ENCODE measurements around the gene ADAMTS2.

- no peak for TF ChIP-seq FOXM1 (IDR thresholded peaks at IDR 0.05; ENCODE audit: borderline replicate concordance, low read depth)
- TF ChIP-seq CREB1 (IDR thresholded peaks at IDR 0.05; ENCODE audit: low read depth), result no peak
- TF ChIP-seq EGR1 (IDR thresholded peaks at IDR 0.05), result no peak
- TF ChIP-seq CEBPB (IDR thresholded peaks at IDR 0.05), result no peak
- TF ChIP-seq REST (IDR thresholded peaks at IDR 0.05; ENCODE audit: low read depth), result no peak
- TF ChIP-seq RAD21 (IDR thresholded peaks at IDR 0.05; ENCODE audit: low read depth), result no peak
Observed at GRCh38 chr5:179324760-179325295, 20.4 kb downstream of the ADAMTS2 start.
